Heart left ventricle (tissue), 13 donors: ENCODE measurements around the gene SRPX2.

ENCODE experiments used
- CTCF ChIP-seq, 12 donors: fragments of 200-600 bp; sonication (generic) in 4 of 12; IDR thresholded peaks; one replicate each; pipeline versions ENCODE4 v1.5.0 to v1.8.0; 2018 to 2022; ENCODE audit warnings: antibody characterized with exemption in 12 of 12, mild to moderate bottlenecking in 5 of 12
- POLR2A ChIP-seq, 2 donors: fragments of 450-650 bp; IDR thresholded peaks; one replicate each; pipeline ENCODE4 v1.6.1; 2017; ENCODE audit warnings: antibody characterized with exemption in 2 of 2, mild to moderate bottlenecking in 2 of 2, moderate library complexity in 2 of 2
- donor health status: ischemic (EF 13 %, LVEDD 7.1; RV severe dilation, severe dysfunction).
- donor health status: DM: no; HTN: yes; CAD: no.
- donor health status: DM: no; HTN: no; CAD: no.
- donor health status: ischemic (EF 25% LVEDD 6.9; RV normal size, moderate dysfunction).
- donor health status: ischemic (EF 25% LVEDD 5.7; RV mildly dilated, moderate dysfunction).
- donor health status: ischemic (EF 35%, LVEDD 5.7; RV mildly dilated, moderate dysfunction).
- donor health status: nonischemic (EF 11% LVEDD 7.7; RV severe dilation, severe dysfunction).
- donor health status: DM: yes; HTN: yes; CAD: no.
- donor health status: PGD.
- donor health status: ischemic (EF 29% LVEDD 5.4; RV normal size, mild dysfunction).
- donor health status: nonischemic (EF 23%, LVEDD 6.1; RV moderate dilation, normal function).

GRCh38 chrX:100642290-100642689 lies 1.7 kb upstream of the SRPX2 start:
- no peak for TF ChIP-seq CTCF (IDR thresholded peaks at IDR 0.05)
- TF ChIP-seq POLR2A (IDR thresholded peaks at IDR 0.05): no peak
